ENCODE measurements around the gene PPARG. TPM values are rescaled to one million over a fixed set of nuclear protein-coding genes. Genes with fewer than 3 reads are reported as not detected.

Gene PPARG
- polyA plus RNA-seq, 1 experiment = 3.5 TPM

DNA sequence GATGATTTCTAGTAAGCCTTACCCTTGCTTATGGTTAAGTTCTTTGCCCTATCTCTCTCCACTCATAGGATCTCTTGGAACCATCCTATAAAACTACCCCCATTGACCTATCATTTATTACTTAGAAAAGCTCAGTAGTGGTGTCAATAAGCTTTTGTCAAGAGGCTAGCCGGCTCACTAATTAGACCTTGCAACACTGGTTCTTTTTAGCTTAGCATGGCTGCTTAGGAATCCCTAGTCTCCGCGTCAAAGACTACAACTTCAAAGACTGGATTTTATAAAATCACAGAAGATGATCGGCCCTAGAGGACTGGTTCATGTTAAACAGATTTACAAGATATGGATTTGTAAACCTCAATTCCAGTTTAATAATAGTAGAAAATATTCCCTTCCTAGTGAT is 7.6 kb downstream of the PPARG start:
- no peak overlapping the region for H3K4me3 ChIP-seq (ENCODE audit: low read depth, low read length)
- no peaks in the 10 kb centered on the region for H3K27me3 ChIP-seq (ENCODE audit: control insufficient read depth, insufficient read depth, low read length)
- CTCF ChIA-PET = no interaction called here
- POLR2A ChIA-PET = no interaction called here
- TF ChIP-seq, protein P1, sequence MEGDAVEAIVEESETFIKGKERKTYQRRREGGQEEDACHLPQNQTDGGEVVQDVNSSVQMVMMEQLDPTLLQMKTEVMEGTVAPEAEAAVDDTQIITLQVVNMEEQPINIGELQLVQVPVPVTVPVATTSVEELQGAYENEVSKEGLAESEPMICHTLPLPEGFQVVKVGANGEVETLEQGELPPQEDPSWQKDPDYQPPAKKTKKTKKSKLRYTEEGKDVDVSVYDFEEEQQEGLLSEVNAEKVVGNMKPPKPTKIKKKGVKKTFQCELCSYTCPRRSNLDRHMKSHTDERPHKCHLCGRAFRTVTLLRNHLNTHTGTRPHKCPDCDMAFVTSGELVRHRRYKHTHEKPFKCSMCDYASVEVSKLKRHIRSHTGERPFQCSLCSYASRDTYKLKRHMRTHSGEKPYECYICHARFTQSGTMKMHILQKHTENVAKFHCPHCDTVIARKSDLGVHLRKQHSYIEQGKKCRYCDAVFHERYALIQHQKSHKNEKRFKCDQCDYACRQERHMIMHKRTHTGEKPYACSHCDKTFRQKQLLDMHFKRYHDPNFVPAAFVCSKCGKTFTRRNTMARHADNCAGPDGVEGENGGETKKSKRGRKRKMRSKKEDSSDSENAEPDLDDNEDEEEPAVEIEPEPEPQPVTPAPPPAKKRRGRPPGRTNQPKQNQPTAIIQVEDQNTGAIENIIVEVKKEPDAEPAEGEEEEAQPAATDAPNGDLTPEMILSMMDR (IDR thresholded peaks at IDR 0.05; ENCODE audit: insufficient read depth, low read depth, low read length) = no peak
- no peaks in the 10 kb centered on the region for H3K36me3 ChIP-seq (ENCODE audit: control insufficient read depth, insufficient read depth, low read length)
- DNase-seq (ENCODE audit: low read depth) = no peak

DNA sequence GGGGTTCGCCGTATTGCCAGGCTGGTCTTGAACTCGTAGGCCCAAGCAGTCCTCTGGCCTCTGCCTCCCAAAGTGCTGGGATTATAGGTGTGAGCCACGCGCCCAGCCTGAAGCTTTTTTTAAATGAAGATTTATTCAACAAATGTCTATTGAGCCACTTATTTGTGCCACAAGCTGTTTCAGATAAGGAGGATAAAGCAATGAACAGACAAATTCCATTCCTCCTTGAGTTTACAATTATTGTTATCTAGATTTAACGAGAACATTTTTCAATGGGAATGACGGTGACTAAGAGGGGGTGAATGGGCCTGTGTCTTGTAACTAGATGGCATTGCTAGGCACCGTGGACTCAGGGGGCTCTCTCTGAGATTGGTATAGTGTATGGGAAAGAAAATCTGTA is 10.2 kb downstream of the PPARG start:
- DNase-seq (ENCODE audit: low read depth) = no peak
- H3K4me3 ChIP-seq (ENCODE audit: low read depth, low read length) = no peak overlapping the region
- TF ChIP-seq, protein P1 (IDR thresholded peaks at IDR 0.05; ENCODE audit: insufficient read depth, low read depth, low read length) = no peak
- no peaks in the 10 kb centered on the region for H3K27me3 ChIP-seq (ENCODE audit: control insufficient read depth, insufficient read depth, low read length)
- CTCF ChIA-PET = interaction anchor here (1.1 to 1.8 kb wide), 2 partner anchors 16 to 164 kb away, joined by 4 to 6 read pairs; no protein-coding TSS in a partner anchor
- POLR2A ChIA-PET = no interaction called here
- H3K36me3 ChIP-seq (ENCODE audit: control insufficient read depth, insufficient read depth, low read length) = no peaks in the 10 kb centered on the region

DNA sequence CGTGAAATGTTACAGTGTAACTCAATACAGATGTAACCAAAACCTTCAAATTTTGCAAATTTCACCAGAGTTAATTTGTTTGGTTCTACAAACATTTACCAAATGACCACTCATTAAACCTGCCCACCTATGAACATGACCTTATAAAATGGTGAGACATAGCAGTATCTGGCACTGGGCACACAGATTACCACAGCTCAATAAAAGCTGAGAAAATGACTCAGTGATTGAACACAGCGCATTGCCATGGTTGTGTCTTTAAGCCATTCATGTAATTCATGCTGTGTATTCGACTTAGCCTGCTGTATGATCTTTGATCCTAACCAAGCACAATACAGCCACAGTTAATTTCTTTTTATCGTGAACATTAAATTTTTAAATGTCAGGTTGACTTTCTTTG is 11.3 kb downstream of the PPARG start:
- H3K4me3 ChIP-seq (ENCODE audit: low read depth, low read length) = no peak overlapping the region
- ChIA-PET CTCF (interaction anchor here (1.8 kb wide), 1 partner anchor 15 kb away, joined by 6 read pairs; no protein-coding TSS in a partner anchor), POLR2A (interaction anchor here (0.6 kb wide), 1 partner anchor 183 kb away, joined by 3 read pairs; no protein-coding TSS in a partner anchor)
- TF ChIP-seq, protein P1 (IDR thresholded peaks at IDR 0.05; ENCODE audit: insufficient read depth, low read depth, low read length) = no peak
- no peak for DNase-seq (ENCODE audit: low read depth)
- H3K36me3 ChIP-seq (ENCODE audit: control insufficient read depth, insufficient read depth, low read length) = no peaks in the 10 kb centered on the region
- no peaks in the 10 kb centered on the region for H3K27me3 ChIP-seq (ENCODE audit: control insufficient read depth, insufficient read depth, low read length)

DNA sequence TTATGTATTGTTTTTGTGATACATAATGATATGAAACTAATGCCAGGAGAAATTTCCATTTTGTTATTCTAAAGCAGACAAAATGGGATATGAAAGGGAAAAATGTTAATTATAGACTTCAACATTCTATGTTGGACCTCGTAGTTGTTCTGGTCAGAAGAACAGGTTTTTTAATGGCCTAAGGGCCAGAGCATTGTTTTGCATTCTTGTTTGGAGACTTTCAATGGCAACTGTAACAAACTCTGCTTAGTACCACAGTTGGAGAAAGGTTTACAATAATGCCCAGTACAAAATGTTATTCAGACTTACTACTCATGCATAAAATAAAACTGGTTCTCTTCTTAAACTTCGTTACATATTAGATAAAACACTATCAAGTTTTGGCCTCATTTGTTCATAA is 12.2 kb downstream of the PPARG start:
- DNase-seq (ENCODE audit: low read depth) = no peak
- POLR2A ChIA-PET = no interaction called here
- Histone ChIP-seq H3K4me3 (ENCODE audit: low read depth, low read length) (no peak overlapping the region), H3K27me3 (ENCODE audit: control insufficient read depth, insufficient read depth, low read length) (no peaks in the 10 kb centered on the region), H3K36me3 (ENCODE audit: control insufficient read depth, insufficient read depth, low read length) (no peaks in the 10 kb centered on the region)
- TF ChIP-seq, protein P1 (IDR thresholded peaks at IDR 0.05; ENCODE audit: insufficient read depth, low read depth, low read length) = no peak
- CTCF ChIA-PET = no interaction called here

DNA sequence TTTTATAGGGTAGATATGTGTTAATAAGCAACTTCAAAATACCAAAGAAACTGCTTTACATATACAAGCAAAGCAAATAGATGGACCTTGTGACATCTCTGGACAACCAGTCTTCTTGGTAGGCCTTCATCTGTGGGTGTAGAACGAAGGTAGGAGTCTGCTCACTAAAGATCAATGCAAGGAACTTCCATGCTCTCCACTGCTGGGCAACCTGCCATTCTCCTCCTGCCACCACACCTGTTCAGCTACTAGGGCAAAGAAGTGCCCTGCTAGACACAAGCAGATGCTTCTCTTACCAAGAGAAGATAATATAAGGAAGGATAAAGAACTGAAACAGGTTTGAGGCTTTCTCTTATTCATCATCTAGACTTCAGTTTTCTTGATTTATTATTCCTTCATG is 12.6 kb downstream of the PPARG start:
- Histone ChIP-seq H3K27me3 (ENCODE audit: control insufficient read depth, insufficient read depth, low read length) (no peaks in the 10 kb centered on the region), H3K4me3 (ENCODE audit: low read depth, low read length) (no peak overlapping the region), H3K36me3 (ENCODE audit: control insufficient read depth, insufficient read depth, low read length) (no peaks in the 10 kb centered on the region)
- POLR2A ChIA-PET = no interaction called here
- TF ChIP-seq, protein P1 (IDR thresholded peaks at IDR 0.05; ENCODE audit: insufficient read depth, low read depth, low read length) = no peak
- no peak for DNase-seq (ENCODE audit: low read depth)
- CTCF ChIA-PET = no interaction called here

All from BJ (cell line).